Mucosa of rectum (tissue), 2 donors: Measurements from ENCODE around the gene APBA1.

Experiments
- H3K27ac ChIP-seq, 2 donors: one replicate each; pipeline ENCODE4 v1.7.0; 2013; ENCODE audit warnings: inconsistent platforms in 2 of 2, low read depth in 2 of 2, low read length in 2 of 2
- H3K27me3 ChIP-seq, 2 donors: one replicate each; pipeline ENCODE4 v1.7.0; 2013; ENCODE audit warnings: low read length in 2 of 2; ENCODE audit not compliant: control insufficient read depth in 2 of 2, insufficient read depth in 2 of 2
- H3K36me3 ChIP-seq, 2 donors: one replicate each; pipeline ENCODE4 v1.7.0; 2013; ENCODE audit warnings: low read length in 2 of 2; ENCODE audit not compliant: control insufficient read depth in 2 of 2, insufficient read depth in 2 of 2
- H3K4me1 ChIP-seq, 2 donors: one replicate each; pipeline ENCODE4 v1.7.0; 2013; ENCODE audit warnings: low read length in 2 of 2, mild to moderate bottlenecking in 1 of 2; ENCODE audit not compliant: control insufficient read depth in 2 of 2, insufficient read depth in 2 of 2
- H3K4me3 ChIP-seq, 2 donors: one replicate each; pipeline ENCODE4 v1.7.0; 2013; ENCODE audit warnings: low read length in 2 of 2
- H3K9ac ChIP-seq, 2 donors: one replicate each; pipeline ENCODE4 v1.7.0; 2013; ENCODE audit warnings: low read length in 2 of 2, low read depth in 1 of 2, mild to moderate bottlenecking in 1 of 2
- H3K9me3 ChIP-seq, 2 donors: one replicate each; pipeline ENCODE4 v1.7.0; 2013; ENCODE audit warnings: low read length in 2 of 2; ENCODE audit not compliant: control insufficient read depth in 2 of 2
- donor health status: healthy.
- donor health status: Normal muscosa, but diverticular disease.

The APBA1 gene

GRCh38 chr9:69389437-69389995, 282.7 kb downstream of the APBA1 start:
- H3K27ac ChIP-seq = no peak overlapping the region
- no peak overlapping the region for H3K9ac ChIP-seq
- no peak overlapping the region for H3K4me3 ChIP-seq
- H3K4me1 ChIP-seq = peaks cover 0 to 4% of the 10 kb centered on the region in 2 donors
- H3K9me3 ChIP-seq = no peaks in the 10 kb centered on the region
- H3K27me3 ChIP-seq = no peaks in the 10 kb centered on the region
- no peaks in the 10 kb centered on the region for H3K36me3 ChIP-seq

DNA sequence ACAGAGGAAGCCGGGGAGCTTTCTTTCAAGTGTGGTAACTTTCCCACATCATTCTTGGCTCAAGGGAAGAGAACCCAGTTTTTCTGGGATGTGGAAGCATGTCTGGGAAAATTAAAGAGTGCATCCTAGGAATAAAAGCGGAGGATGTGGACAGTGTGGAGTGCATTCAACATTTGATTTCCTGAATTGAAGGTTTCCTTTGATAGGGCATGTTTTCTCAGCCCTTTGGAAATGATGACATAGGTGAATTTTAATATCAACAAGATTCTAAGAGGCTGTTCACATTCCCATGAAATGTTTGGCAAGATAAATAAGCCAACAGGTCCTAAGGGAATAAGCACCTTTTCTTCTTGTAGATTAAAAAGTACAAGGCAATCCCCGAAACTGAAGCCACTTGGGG, 283.6 kb downstream of the APBA1 start:
- H3K4me1 ChIP-seq = peaks cover 0 to 4% of the 10 kb centered on the region in 2 donors

DNA sequence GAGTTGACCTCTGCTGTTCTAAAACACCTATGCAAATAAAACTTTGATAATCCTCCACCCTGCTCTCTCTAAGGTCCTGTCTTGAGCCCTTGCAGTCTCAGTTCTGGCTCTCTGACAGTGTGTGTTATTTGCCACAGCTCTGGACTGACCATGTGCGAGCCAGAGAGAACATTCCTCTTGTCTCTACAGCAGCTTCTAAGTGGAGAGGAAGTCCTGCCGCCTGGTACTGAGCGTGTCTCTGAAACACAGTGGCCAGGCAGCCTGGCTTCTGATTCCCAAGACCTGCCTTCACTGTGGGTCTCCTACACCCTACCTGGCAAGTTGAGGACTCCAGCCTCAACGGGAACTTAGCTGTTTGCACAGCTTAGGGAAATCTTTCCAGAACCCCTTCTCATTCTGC, 285.5 kb downstream of the APBA1 start:
- no peak overlapping the region for H3K27ac ChIP-seq
- no peaks in the 10 kb centered on the region for H3K36me3 ChIP-seq
- no peaks in the 10 kb centered on the region for H3K9me3 ChIP-seq
- no peak overlapping the region for H3K4me3 ChIP-seq
- peaks cover 0 to 2% of the 10 kb centered on the region in 2 donors for H3K4me1 ChIP-seq
- H3K27me3 ChIP-seq = no peaks in the 10 kb centered on the region
- no peak overlapping the region for H3K9ac ChIP-seq

More for the DNA sequence above, 283.6 kb downstream of the APBA1 start:
- Histone ChIP-seq H3K36me3 (no peaks in the 10 kb centered on the region), H3K27ac (no peak overlapping the region), H3K27me3 (no peaks in the 10 kb centered on the region), H3K9me3 (no peaks in the 10 kb centered on the region), H3K4me3 (no peak overlapping the region), H3K9ac (no peak overlapping the region)

DNA sequence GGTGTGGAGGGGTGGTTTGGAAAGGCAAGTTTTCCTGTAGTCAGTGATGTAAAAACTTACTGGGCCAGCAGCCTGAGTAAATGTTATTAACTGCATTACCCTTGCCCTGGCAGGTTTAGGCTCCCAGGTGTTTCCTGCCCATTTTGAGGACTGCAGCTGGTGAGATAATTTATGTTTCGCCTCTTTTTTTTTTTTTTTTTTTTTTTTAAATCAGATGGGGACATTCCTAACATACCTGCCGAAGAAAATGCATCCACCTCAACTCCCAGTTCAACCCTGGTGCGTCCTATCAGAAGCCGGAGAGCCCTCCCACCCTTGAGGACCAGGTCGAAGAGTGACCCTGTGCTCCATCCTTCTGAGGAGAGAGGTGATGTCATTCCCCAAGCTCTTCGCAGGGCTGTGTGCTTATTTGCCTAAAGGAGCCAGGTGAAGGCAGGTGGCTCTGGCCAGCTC, 286.6 kb downstream of the APBA1 start:
- H3K36me3 ChIP-seq = no peaks in the 10 kb centered on the region
- H3K27ac ChIP-seq = no peak overlapping the region
- no peaks in the 10 kb centered on the region for H3K27me3 ChIP-seq
- no peaks in the 10 kb centered on the region for H3K4me1 ChIP-seq
- no peak overlapping the region for H3K4me3 ChIP-seq
- no peaks in the 10 kb centered on the region for H3K9me3 ChIP-seq
- no peak overlapping the region for H3K9ac ChIP-seq

- Histone ChIP-seq H3K4me3 (no peak overlapping the region), H3K27ac (no peak overlapping the region), H3K36me3 (no peaks in the 10 kb centered on the region), H3K4me1 (no peaks in the 10 kb centered on the region), H3K27me3 (no peaks in the 10 kb centered on the region), H3K9me3 (no peaks in the 10 kb centered on the region), H3K9ac (no peak overlapping the region)
Observed at GRCh38 chr9:69382135-69382534, 290.0 kb downstream of the APBA1 start.

- Histone ChIP-seq H3K4me3 (no peak overlapping the region), H3K27ac (no peak overlapping the region)
Observed at GRCh38 chr9:69380811-69381210, 291.4 kb downstream of the APBA1 start.

GRCh38 chr9:69380301-69380700, 291.9 kb downstream of the APBA1 start:
- Histone ChIP-seq H3K36me3 (no peaks in the 10 kb centered on the region), H3K9me3 (no peaks in the 10 kb centered on the region), H3K27me3 (no peaks in the 10 kb centered on the region), H3K4me3 (no peak overlapping the region), H3K4me1 (no peaks in the 10 kb centered on the region), H3K9ac (no peak overlapping the region), H3K27ac (no peak overlapping the region)

More at GRCh38 chr9:69380811-69381210, 291.4 kb downstream of the APBA1 start:
- Histone ChIP-seq H3K9me3 (no peaks in the 10 kb centered on the region), H3K36me3 (no peaks in the 10 kb centered on the region), H3K27me3 (no peaks in the 10 kb centered on the region), H3K9ac (no peak overlapping the region), H3K4me1 (no peaks in the 10 kb centered on the region)

GRCh38 chr9:69379270-69379982, 292.7 kb downstream of the APBA1 start:
- no peaks in the 10 kb centered on the region for H3K27me3 ChIP-seq
- H3K9ac ChIP-seq = no peak overlapping the region
- H3K4me1 ChIP-seq = no peaks in the 10 kb centered on the region
- H3K36me3 ChIP-seq = no peaks in the 10 kb centered on the region
- H3K9me3 ChIP-seq = no peaks in the 10 kb centered on the region
- H3K27ac ChIP-seq = no peak overlapping the region
- H3K4me3 ChIP-seq = no peak overlapping the region

- no peak overlapping the region for H3K27ac ChIP-seq
Observed at GRCh38 chr9:69377981-69378380, 294.2 kb downstream of the APBA1 start.

More at GRCh38 chr9:69377981-69378380, 294.2 kb downstream of the APBA1 start:
- Histone ChIP-seq H3K9me3 (no peaks in the 10 kb centered on the region), H3K36me3 (no peaks in the 10 kb centered on the region), H3K4me3 (no peak overlapping the region), H3K9ac (no peak overlapping the region), H3K4me1 (no peaks in the 10 kb centered on the region), H3K27me3 (no peaks in the 10 kb centered on the region)
